Measurements from ENCODE around the gene MRPL18. TPM values are rescaled to one million over a fixed set of nuclear protein-coding genes. Genes with fewer than 3 reads are reported as not detected.

The MRPL18 gene
- polyA plus RNA-seq, 1 donor from 2014 or later = 105 TPM

- H2AFZ ChIP-seq (ENCODE audit: low read depth, low read length) = no peak overlapping the region
- no peaks in the 10 kb centered on the region for H3K9me2 ChIP-seq (ENCODE audit: insufficient read depth, low read length)
- H3K9me3 ChIP-seq (ENCODE audit: low read length) = no peaks in the 10 kb centered on the region
- no peak overlapping the region for H3K4me3 ChIP-seq (ENCODE audit: low read length)
- no peak for TF ChIP-seq RAD21 (conservative IDR thresholded peaks at IDR 0.05)
- no peak for TF ChIP-seq EP300 (conservative IDR thresholded peaks at IDR 0.05; ENCODE audit: poor library complexity, severe bottlenecking)
- TF ChIP-seq, protein P1, sequence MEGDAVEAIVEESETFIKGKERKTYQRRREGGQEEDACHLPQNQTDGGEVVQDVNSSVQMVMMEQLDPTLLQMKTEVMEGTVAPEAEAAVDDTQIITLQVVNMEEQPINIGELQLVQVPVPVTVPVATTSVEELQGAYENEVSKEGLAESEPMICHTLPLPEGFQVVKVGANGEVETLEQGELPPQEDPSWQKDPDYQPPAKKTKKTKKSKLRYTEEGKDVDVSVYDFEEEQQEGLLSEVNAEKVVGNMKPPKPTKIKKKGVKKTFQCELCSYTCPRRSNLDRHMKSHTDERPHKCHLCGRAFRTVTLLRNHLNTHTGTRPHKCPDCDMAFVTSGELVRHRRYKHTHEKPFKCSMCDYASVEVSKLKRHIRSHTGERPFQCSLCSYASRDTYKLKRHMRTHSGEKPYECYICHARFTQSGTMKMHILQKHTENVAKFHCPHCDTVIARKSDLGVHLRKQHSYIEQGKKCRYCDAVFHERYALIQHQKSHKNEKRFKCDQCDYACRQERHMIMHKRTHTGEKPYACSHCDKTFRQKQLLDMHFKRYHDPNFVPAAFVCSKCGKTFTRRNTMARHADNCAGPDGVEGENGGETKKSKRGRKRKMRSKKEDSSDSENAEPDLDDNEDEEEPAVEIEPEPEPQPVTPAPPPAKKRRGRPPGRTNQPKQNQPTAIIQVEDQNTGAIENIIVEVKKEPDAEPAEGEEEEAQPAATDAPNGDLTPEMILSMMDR (IDR thresholded peaks at IDR 0.05; ENCODE audit: poor library complexity, severe bottlenecking) = no peak
- TF ChIP-seq SMC3 (conservative IDR thresholded peaks at IDR 0.05; ENCODE audit: poor library complexity) = no peak
- TF ChIP-seq TAF1 (IDR thresholded peaks at IDR 0.05; ENCODE audit: low read depth) = no peak
- TF ChIP-seq MXI1 (conservative IDR thresholded peaks at IDR 0.05; ENCODE audit: poor library complexity, severe bottlenecking) = no peak
- TF ChIP-seq REST (IDR thresholded peaks at IDR 0.05; ENCODE audit: borderline replicate concordance) = no peak
- no peak for TF ChIP-seq POLR2AphosphoS5 (IDR thresholded peaks at IDR 0.05)
- no peak for TF ChIP-seq EZH2 (IDR thresholded peaks at IDR 0.05; ENCODE audit: borderline replicate concordance, insufficient read depth, low read length, poor library complexity, severe bottlenecking)
- no peaks in the 10 kb centered on the region for H3K79me2 ChIP-seq (replicated peaks; ENCODE audit: insufficient read depth, low read length)
- no peak overlapping the region for H3K4me2 ChIP-seq (ENCODE audit: low read length)
- no peaks in the 10 kb centered on the region for H4K20me1 ChIP-seq (ENCODE audit: insufficient read depth)
- H3K27ac ChIP-seq (ENCODE audit: low read length) = no peak overlapping the region
- no peaks in the 10 kb centered on the region for H3K27me3 ChIP-seq (ENCODE audit: insufficient read depth, low read depth, low read length)
- no peak overlapping the region for H3K9ac ChIP-seq (ENCODE audit: low read length)
- H3F3A ChIP-seq (ENCODE audit: insufficient read depth, low read length, poor library complexity, severe bottlenecking) = no peaks in the 10 kb centered on the region
- H3K36me3 ChIP-seq (ENCODE audit: insufficient read depth, low read length) = no peaks in the 10 kb centered on the region
Observed at GRCh38 chr6:159806021-159806458, 15.8 kb downstream of the MRPL18 start.

- no peaks in the 10 kb centered on the region for H3K36me3 ChIP-seq (ENCODE audit: insufficient read depth, low read length)
- H4K20me1 ChIP-seq (ENCODE audit: insufficient read depth) = no peaks in the 10 kb centered on the region
- H3K4me2 ChIP-seq (ENCODE audit: low read length) = no peak overlapping the region
- no peak overlapping the region for H2AFZ ChIP-seq (ENCODE audit: low read depth, low read length)
- H3K4me3 ChIP-seq (ENCODE audit: low read length) = no peak overlapping the region
- peak overlapping the region; percentile 14 for H3K9ac ChIP-seq (ENCODE audit: low read length)
- H3K9me3 ChIP-seq (ENCODE audit: low read length) = no peaks in the 10 kb centered on the region
- H3K27me3 ChIP-seq (ENCODE audit: insufficient read depth, low read depth, low read length) = no peaks in the 10 kb centered on the region
- TF ChIP-seq, protein P1 (IDR thresholded peaks at IDR 0.05; ENCODE audit: poor library complexity, severe bottlenecking) = no peak
- TF ChIP-seq POLR2AphosphoS5 (IDR thresholded peaks at IDR 0.05) (no peak), EZH2 (IDR thresholded peaks at IDR 0.05; ENCODE audit: borderline replicate concordance, insufficient read depth, low read length, poor library complexity, severe bottlenecking) (no peak), EP300 (conservative IDR thresholded peaks at IDR 0.05; ENCODE audit: poor library complexity, severe bottlenecking) (peak; percentile 33)
- H3K27ac ChIP-seq (ENCODE audit: low read length) = peak overlapping the region; percentile 37
- H3K9me2 ChIP-seq (ENCODE audit: insufficient read depth, low read length) = no peaks in the 10 kb centered on the region
- H3F3A ChIP-seq (ENCODE audit: insufficient read depth, low read length, poor library complexity, severe bottlenecking) = no peaks in the 10 kb centered on the region
- no peaks in the 10 kb centered on the region for H3K79me2 ChIP-seq (replicated peaks; ENCODE audit: insufficient read depth, low read length)
Observed at GRCh38 chr6:159807150-159807858, 17.0 kb downstream of the MRPL18 start.
